ENCODE data around the gene KRTAP10-10.
"Not testable (repeated sequence)": the region's sequence is repeated elsewhere in the genome, so short reads cannot be mapped to it uniquely, and the experiment has no call there.

KRTAP10-10 gene, protein sequence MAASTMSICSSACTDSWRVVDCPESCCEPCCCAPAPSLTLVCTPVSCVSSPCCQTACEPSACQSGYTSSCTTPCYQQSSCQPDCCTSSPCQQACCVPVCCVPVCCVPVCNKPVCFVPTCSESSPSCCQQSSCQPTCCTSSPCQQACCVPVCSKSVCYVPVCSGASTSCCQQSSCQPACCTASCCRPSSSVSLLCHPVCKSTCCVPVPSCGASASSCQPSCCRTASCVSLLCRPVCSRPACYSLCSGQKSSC

DNA sequence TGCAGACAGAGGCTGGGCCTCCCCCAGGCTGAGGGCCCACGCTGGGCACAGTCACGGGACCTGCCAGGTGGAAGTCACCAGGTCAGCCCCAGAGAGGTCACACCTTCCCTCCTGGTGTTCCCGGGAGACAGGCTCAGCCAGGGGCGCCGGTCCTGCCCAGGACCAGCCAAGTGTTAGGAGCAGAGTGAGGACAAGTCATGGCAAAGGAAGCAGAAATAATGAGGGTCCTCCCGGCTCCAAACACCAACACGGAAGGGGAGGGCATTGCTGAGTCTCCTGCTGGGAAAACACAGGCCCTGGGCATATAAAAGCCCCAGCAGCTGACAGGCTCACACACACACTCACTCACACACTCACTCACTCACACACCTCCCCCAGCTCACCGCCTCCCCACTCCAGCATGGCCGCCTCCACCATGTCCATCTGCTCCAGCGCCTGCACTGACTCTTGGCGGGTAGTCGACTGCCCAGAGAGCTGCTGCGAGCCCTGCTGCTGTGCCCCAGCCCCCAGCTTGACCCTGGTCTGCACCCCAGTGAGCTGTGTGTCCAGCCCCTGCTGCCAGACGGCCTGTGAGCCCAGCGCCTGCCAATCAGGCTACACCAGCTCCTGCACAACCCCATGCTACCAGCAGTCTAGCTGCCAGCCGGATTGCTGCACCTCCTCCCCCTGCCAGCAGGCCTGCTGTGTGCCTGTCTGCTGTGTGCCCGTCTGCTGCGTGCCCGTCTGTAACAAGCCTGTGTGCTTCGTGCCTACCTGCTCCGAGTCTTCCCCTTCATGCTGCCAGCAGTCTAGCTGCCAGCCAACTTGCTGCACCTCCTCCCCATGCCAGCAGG lies at the start of gene KRTAP10-10:
Gene KRTAP10-10 (plus strand): TSS at position 339 of the 833 bp plus-strand sequence. CDS start 62 bp downstream, at position 401.
- no peak for DNase-seq

DNA sequence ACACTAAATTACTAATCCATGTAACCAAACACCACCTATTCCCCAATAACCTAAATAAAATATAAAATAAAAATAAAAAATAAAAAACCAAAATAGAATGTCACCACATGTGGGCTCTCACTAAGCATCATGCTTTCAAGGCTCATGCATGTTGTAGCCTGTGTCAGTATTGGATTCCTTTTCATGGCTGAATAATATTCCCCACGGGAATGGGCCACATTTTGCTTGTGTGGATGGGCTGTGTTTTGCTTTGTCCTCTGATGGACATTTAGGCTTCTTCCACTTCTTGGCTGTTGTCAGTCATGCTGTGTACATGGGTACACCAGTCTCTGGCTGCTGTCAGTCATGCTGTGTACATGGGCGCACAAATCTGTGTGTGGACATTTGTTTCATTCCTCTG lies 48.1 kb upstream of the KRTAP10-10 start:
- no peak for DNase-seq

DNA sequence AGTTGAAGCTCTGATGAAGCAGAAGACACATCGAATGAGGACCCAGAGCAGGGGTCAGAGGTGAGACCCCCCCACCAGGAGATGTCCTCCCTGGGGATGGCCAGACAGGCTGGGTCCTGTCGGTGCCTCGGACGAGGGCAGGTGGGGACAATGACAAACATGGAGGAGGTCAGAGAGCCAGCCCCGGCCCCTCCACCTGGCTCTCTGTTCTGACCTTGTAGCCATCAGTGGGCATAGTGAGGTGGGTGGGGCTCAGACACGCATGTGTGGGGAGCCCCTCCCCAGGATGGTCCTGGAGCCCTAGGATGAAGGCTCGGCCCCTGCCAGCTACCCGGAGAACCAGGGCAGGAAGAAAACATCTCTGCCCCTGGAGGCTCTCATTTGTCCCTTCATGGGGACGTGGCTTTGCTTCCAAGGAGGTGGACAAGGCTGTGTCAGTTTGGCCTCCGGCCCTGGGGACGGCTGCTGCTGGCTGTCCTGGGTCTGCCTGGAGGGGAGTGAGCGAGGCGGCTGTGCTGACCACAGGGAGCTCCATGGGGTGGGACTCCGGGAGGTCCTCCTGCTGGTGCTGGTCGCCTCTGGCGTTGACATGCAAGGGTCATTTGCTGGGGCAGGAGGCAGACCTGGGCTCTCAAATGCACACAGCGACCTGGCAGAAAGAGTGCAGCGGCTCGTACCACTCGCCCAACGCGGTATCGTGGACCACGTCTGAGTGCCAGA lies 47.4 kb upstream of the KRTAP10-10 start:
- no peak for DNase-seq

DNA sequence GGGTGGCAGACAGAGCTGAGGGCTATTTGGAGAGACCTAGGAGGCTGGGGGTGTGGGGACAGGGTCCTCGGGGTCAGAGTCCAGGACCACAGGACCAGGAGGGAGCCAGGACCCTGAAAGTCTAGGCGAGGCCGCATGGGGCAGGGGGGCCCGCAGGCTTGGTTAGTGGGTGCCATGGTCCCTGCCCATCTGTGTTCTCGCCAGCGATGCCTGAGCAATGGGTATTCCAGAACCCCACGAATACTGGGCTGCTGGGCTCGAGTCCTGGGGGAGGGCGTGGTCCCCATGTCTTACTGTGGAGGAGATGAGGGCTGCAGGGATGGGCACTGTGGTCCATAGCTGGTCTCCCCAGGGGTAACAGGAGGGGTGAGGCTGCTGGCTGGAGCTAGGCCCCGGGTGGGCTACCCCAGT lies 46.8 kb upstream of the KRTAP10-10 start:
- DNase-seq: no peak

DNA sequence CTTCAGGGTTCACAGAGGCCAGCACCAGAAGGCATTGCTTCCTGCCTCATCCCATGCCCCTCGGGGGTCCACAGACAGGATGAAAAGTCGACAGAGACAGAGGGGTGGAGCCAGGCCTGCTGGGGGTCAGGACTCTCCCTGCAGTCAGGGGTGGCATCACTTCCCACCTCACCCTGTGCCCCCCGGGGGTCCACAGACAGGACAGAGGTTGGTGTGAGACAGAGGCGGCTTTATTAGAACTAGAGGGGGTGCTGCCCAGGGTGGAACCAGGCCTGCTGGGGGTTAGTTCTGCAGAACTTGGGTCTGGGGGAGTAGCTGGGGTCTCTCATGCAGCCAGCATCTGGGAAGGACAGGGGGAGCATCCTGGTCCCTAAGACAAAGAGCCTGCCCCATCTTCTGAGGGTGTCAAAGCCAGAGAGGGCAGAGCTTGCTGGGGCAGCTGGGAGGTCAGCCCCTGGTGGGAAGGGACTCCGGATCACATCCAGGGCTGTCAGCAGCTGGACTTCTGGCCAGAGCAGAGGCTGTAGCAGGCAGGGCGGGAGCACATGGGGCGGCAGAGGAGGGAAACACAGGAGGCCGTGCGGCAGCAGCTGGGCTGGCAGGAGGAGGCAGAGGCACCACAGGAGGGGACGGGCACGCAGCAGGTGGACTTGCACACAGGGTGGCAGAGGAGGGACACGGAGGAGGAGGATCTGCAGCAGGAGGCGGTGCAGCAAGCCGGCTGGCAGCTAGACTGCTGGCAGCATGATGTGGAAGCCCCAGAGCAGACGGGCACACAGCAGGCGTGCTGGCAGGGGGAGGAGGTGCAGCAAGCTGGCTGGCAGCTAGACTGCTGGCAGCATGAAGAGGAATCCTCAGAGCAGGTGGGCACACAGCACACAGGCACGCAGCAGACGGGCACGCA lies 46.0 kb upstream of the KRTAP10-10 start:
- DNase-seq: not testable (repeated sequence)

DNA sequence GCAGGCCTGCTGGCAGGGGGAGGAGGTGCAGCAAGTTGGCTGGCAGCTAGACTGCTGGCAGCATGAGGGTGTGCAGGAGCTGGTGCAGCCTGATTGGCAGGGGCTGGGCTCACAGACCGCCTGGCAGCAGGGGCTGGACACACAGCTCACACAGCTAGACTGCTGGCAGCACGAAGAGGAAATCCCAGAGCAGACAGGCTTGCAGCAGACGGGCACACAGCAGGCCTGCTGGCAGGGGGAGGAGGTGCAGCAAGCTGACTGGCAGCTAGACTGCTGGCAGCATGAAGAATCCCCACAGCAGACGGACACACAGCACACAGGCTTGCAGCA lies 45.4 kb upstream of the KRTAP10-10 start:
- not testable (repeated sequence) for DNase-seq

DNA sequence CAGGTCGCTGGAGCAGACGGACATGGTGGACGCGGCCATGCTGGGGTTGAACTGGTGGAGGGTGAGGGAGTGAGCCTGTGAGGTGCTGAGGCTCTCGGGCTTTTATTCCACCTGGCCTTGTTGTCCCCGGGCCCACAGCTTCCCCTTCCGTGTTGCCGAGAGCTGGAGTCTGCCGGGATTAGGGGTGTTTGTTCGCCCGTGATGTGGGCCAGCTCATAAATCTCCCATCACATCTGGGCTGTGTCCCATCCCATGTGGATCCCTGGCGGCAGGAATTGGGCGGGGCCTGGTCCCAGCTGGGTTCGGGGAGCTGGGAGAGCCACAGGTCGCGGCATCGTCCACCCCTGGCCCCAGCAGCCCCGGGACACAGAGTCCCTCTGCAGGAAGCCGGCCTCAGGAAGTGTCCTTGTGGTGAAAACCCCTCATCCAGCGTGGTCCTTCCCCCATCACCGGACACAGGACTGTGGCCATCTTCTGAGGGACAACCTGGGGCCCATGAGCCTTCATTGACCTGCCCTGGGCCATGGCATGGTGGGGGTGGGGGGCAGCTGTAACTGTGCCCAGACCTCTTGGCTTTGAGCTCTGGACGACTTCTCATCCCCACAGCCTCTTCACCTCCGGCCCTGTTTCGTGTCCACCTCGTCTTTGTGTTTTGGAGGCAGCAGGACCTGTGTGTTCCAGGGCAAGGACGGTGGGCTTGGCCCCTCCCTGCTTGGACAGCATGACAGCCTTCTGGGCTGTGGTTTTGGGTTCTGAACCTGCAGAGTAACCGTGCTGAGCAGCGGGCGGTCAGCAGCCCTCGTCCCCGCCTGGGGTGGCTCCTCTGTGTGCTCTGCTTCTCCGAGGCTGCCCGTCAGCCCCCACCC lies 44.5 kb upstream of the KRTAP10-10 start, which contains the start of gene KRTAP10-6:
Gene KRTAP10-6 (minus strand): TSS at position 60 of the 866 bp plus-strand sequence. CDS start 21 bp downstream, at position 39.
- DNase-seq: no peak

DNA sequence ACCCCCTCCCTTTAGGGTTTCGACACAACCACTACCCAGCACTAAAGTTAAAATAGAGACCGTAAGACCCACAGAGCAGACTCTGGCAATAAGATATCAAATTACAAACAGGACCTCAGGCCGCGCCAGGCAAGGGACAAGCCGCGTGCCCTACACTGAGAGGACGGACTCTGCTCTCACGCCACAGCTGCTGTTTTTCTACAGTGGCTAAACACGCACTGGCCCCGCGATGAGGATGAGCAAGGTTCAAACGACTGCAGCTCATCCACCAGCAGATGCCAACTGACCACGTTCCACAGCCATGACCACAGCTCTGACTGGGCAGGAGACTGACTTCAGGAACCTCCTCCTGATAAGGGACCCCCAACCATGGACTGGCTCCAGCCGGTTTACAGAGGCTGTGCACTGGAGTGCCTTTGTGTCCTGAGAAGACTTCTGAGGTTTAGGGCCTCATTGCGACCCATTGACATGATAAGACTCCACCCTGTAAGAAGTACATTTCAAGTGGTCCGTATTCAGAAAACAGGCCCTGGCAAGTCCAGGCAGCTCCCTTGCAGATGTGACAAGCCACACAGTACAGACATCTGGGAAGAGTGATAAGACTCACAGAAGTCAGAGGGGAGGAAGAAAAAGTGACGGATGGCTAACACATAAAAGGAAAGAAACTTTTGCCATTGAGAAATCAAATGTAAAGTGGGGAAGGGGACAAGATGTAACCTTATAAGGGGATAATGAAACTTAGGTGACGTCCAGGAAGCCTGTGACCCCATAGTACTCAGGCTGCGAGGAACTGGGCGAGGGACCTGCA lies 43.4 kb upstream of the KRTAP10-10 start:
- DNase-seq: no peak

DNA sequence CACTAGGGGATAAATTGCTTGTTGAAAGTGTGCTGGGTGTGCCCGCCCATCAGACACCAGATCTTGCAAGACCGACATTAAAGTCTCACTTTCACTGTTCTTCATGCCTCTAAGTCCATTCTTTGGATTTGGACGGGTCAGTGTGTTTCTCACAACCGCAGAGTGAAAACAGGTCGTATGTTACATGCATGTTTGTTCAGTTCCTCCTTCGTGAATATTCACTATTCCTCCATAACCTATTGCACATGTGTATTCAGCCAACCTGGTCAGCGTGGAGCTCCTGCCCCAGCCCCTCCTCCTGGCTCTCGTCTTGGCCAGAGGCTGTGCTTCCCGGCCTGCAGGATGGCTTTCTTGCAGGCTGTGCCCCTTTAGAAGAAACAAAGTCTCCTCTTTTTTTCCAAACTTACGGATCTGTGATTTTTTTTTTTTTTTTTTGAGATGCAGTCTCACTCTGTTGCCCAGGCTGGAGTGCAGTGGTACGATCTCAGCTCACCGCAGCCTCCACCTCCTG lies 42.7 kb upstream of the KRTAP10-10 start:
- no peak for DNase-seq

DNA sequence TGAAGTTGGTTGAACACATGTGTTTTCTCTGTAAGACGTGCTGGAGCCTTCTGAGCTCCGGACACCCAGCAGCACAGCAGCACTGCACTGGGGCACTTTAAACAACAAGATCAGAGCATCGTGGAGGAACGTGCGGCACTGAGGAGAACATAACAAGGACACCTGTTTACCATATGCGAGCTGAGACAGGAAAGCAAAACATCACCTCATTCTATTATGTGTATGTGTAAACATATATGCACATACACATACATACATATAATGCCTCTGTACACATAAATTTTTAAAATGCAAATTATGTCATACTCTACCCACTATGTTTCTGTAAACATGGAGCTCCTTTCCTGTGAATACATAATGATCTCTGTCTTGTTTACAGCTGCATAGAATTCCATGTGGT lies 41.6 kb upstream of the KRTAP10-10 start:
- no peak for DNase-seq

DNA sequence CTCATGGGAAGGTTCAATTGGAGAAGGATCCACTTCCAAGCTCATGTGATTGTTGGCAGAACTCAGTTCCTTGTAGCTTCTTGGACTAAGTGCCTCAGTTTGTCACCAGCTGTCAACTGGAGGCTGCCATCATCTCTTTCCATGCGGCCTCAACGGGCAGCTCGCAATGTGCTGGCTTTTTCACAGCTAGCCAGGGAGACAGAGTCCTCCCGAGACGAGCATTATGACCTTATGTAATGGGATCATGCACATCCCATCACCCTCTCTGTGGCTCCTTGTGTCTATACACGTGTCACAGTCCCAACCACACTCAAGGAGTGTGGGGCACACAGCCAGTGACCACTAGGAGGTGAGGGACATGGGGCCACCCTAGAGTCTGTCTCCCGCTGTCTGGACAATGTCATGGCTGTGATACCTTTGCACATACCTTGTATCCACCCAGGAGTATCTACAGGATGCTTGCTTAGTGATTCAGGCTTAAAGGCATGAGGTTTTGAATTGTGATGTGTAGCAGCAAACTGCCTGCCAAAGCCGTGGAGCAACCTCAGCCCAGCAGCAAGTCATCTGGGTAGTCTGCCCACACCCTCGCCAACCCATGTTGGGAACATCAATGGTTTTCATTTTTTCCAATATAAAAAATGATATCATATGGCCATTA lies 41.0 kb upstream of the KRTAP10-10 start:
- no peak for DNase-seq

DNA sequence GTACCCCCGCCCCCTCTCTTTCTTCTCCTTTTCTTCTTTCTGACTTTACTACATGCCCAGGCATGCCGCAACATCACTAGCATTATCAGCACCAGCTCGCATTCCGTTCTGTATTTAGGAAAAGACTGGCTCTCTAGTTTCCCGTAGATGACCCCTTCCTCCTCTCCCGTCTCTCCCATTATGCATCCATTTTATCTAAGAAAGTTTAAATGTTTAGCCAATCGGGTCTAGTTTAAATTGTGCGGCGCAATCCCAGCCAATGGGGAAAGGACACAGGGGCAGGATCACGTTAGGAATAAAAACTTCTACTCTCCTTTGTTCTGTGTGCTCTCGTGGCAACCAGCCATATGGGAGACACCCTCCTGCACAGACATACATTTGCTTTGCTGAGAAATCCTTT lies 39.1 kb upstream of the KRTAP10-10 start:
- DNase-seq: no peak

DNA sequence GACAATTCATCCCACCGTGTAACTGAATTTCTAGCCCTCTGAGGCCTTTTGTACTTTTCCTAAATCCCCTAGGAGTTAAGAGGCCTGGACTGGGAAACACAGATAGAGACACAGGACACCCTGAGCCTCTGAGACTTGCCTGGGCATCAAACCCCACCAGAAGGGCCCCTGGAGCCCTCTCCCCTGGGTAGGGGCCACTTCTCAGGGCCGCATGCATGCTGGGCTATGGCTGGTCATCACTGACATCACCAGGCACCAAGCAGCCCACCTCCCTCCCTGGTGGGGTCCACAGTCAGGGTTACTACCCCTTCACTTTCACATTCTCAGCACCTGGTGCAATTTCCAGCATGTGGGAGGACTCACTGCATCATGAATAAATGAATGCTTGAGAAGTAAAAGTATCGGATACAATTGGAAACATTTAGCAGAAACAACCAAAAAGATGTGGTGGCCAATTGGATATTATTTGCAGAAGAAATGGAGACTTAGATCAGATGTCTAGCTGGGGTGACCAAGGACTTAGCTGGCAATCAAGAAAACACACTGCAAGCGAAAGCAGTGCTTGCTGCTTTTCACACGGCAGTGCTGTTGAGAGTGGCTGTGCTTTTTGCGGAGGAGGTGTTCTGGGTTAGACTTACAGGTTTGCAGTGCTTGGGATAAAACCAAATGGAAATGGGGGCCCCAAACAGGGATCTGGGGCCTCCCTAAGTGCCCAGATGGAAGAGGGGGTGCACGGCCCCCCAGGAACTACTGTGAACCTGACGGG lies 37.7 kb upstream of the KRTAP10-10 start:
- DNase-seq: no peak

DNA sequence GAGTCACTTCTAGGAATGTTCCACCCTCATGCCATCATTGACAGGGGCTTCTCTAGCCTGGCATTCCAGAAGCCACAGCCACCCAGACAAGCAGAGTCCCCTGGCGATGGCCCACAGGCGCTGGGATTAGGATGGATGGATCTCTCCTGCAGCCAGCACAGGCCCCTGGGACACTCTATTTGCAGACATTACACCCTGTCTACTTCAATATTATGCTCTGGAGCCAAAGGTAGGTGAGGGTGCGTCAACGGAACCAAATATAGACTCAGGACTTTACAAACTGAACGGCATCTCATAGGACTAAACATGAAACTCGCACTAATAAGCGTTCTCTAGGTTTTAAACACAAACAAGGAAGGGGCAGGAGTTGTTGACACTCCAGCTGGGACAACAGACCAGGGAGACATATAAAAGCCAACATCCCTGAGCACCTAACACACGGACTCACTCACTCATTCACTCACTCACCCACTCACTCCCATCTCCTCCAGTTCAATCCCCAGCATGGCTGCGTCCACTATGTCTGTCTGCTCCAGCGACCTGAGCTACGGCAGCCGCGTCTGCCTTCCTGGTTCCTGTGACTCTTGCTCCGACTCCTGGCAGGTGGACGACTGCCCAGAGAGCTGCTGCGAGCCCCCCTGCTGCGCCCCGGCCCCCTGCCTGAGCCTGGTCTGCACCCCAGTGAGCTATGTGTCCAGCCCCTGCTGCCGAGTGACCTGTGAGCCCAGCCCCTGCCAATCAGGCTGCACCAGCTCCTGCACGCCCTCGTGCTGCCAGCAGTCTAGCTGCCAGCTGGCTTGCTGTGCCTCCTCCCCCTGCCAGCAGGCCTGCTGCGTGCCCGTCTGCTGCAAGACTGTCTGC lies 36.8 kb upstream of the KRTAP10-10 start, which contains the start of gene KRTAP10-7:
Gene KRTAP10-7 (plus strand): TSS at position 480 of the 861 bp plus-strand sequence. CDS start 25 bp downstream, at position 505.
- DNase-seq: not testable (repeated sequence)

DNA sequence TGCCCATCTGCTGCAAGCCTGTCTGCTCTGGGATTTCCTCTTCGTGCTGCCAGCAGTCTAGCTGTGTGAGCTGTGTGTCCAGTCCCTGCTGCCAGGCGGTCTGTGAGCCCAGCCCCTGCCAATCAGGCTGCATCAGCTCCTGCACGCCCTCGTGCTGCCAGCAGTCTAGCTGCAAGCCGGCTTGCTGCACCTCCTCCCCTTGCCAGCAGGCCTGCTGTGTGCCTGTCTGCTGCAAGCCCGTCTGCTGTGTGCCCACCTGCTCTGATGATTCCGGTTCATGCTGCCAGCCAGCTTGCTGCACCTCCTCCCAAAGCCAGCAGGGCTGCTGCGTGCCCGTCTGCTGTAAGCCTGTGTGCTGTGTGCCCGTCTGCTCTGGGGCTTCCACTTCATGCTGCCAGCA lies 36.1 kb upstream of the KRTAP10-10 start:
- not testable (repeated sequence) for DNase-seq

DNA sequence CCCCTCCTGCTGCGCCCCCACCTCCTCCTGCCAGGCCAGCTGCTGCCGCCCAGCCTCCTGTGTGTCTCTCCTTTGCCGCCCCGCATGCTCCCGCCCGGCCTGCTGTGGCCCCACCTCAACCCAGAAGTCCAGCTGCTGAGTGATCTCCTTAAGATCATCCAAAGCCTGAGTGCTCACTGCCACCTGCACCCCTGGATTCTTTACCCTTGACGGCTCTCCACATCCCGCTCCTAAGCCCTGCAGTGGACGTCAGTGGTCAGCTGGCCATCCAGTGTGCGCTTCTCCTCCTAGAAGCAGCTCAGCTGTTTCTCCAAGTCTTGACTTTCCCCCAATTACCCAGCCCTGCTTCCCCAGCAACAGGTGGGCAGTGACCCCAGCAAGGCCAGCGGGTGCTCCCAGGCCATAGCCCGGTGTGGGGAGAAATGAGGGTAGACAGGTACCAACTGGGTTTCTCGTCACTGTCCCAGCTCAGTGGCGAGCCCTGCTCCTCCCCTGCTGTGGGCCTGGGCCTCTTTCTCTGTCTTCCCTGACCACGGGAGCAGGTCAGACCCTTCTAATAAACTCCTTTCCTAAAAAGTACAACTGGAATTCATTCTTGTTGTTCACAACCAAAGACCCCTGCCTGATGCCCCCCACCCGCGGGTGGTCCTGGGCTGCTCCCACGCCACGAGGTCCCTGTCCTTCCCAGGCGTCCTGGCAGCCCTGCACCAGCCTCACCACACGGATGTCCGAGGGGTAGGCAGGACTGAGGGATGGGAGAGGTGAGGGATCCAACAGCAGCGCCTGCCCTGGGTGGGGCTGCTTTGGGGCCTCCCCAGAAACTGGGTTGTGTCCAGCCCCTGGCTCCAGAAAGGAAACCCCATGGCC lies 35.3 kb upstream of the KRTAP10-10 start:
- DNase-seq: no peak

DNA sequence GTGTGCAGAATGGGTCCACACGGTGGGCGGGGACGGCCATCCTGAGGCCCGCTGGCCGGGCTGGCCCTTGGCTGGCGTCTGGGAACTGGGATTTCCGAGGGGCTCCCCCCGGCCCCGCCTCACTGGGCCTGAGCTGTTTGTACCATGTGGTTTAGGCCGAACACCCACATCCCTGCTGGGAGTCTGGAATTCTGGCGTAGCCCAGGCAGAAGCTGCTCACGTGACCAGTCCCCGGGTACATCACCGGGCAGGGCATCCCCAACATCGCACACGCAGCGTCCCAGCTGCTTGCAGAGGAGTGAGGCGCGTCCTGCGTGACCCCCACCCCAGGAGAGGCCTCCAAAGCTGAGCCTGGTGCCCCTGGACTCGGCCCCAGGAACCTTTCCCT lies 34.7 kb upstream of the KRTAP10-10 start:
- no peak for DNase-seq
